Heart right ventricle (tissue), 16 donors: ENCODE results near the gene PGAM2. TPM values are rescaled to one million over a fixed set of nuclear protein-coding genes. Genes with fewer than 3 reads are reported as not detected.
"Not testable (repeated sequence)": the region's sequence is repeated elsewhere in the genome, so short reads cannot be mapped to it uniquely, and the experiment has no call there.

Experiments
- ATAC-seq, 8 donors: fragments of 200-7000 bp; cut with Tn5 transposase; one replicate each; pipeline ENCODE4 v1.9.1; 2020; ENCODE audit warnings: mild to moderate bottlenecking in 8 of 8, moderate library complexity in 8 of 8, moderate number of reproducible peaks in 1 of 8
- DNase-seq, 2 donors: peaks; one replicate each; pipeline ENCODE4 v3.0.0-alpha.2; 2020
- H3K27ac ChIP-seq, 10 donors: fragments of 200-600 bp; sonication (generic) in 2 of 10; one replicate each; pipeline versions ENCODE4 v1.5.0 to v1.8.0; 2020 to 2022; ENCODE audit warnings: mild to moderate bottlenecking in 3 of 10
- H3K27me3 ChIP-seq, 7 donors: fragments of 200-600 bp; one replicate each; pipeline ENCODE4 v1.8.0; 2021 to 2022; ENCODE audit warnings: mild to moderate bottlenecking in 2 of 7
- H3K36me3 ChIP-seq, 9 donors: fragments of 200-600 bp; sonication (generic) in 1 of 9; one replicate each; pipeline versions ENCODE4 v1.5.0 to v1.8.0; 2020 to 2022; ENCODE audit warnings: mild to moderate bottlenecking in 2 of 9
- H3K4me1 ChIP-seq, 9 donors: fragments of 200-600 bp; sonication (generic) in 1 of 9; one replicate each; pipeline versions ENCODE4 v1.5.0 to v1.8.0; 2020 to 2022; ENCODE audit warnings: mild to moderate bottlenecking in 4 of 9
- H3K4me3 ChIP-seq, 10 donors: fragments of 200-600 bp; sonication (generic) in 2 of 10; one replicate each; pipeline versions ENCODE4 v1.5.0 to v1.8.0; 2020 to 2022; ENCODE audit warnings: mild to moderate bottlenecking in 7 of 10, moderate library complexity in 2 of 10
- H3K9me3 ChIP-seq, 11 donors: fragments of 200-600 bp in 10 of 11; sonication (generic) in 2 of 11; one replicate each; pipeline versions ENCODE4 v1.5.0 to v1.8.0; 2013 to 2022; ENCODE audit warnings: mild to moderate bottlenecking in 2 of 11, control low read depth in 1 of 11, moderate library complexity in 1 of 11
- CTCF ChIP-seq, 9 donors: fragments of 200-600 bp; sonication (generic) in 2 of 9; IDR thresholded peaks; one replicate each; pipeline versions ENCODE4 v1.5.0 to v1.8.0; 2021 to 2022; ENCODE audit warnings: antibody characterized with exemption in 9 of 9, mild to moderate bottlenecking in 5 of 9, moderate library complexity in 1 of 9
- WGBS, 2 donors: extraction: QIAGEN DNeasy Blood & Tissue Kit; methylation state at CpG; one replicate each; pipeline ENCODE4 v1.1.7; 2013; ENCODE audit warnings: inconsistent platforms in 1 of 2; 5-methylcytosine and 5-hydroxymethylcytosine counted together
- intact Hi-C, 10 donors: fragments of 100-400 bp; cut with DNase I; formaldehyde crosslinking; loops; one replicate each; pipeline versions ENCODE4 v1.11.1 to v1.14.2; 2022
- polyA plus RNA-seq, 2 donors: library from polyadenylated mRNA; stranded (reverse); fragments of 200-250 nt; gene quantifications; one replicate each; pipeline ENCODE4 v1.2.3, GENCODE V29; 2013
- total RNA-seq, 10 donors: library from RNA; stranded (reverse); fragmentation: NEBNext Ultra II Directional in 3 of 10; extraction: Animal tissue kit (Norgen Biotek cat#: 25700) in 3 of 10; gene quantifications; one replicate each; pipeline versions ENCODE4 v1.2.1 to v1.2.4, GENCODE V29; 2021 to 2023
- donor health status: Arrhythmogenic right ventricular cardiomyopathy.
- donor health status: ischemic (EF 13 %, LVEDD 7.1; RV severe dilation, severe dysfunction).
- donor health status: healthy with polysubstance abuse.
- donor health status: DM: no; HTN: yes; CAD: no.
- donor health status: DM: no; HTN: no; CAD: no.
- donor health status: ischemic (EF 25% LVEDD 6.9; RV normal size, moderate dysfunction).
- donor health status: ischemic (EF 25% LVEDD 5.7; RV mildly dilated, moderate dysfunction).
- donor health status: healthy.
- donor health status: DM: yes; HTN: yes; CAD: no.
- donor health status: Ischemic cardiomyopathy.
- donor health status: ischemic (EF 35%, LVEDD 5.7; RV mildly dilated, moderate dysfunction).
- donor health status: nonischemic (EF 11% LVEDD 7.7; RV severe dilation, severe dysfunction).
- donor health status: DM: yes; HTN: yes; CAD: no.
- donor health status: PGD.
- donor health status: ischemic (EF 29% LVEDD 5.4; RV normal size, mild dysfunction).
- donor health status: nonischemic (EF 23%, LVEDD 6.1; RV moderate dilation, normal function).

Gene PGAM2
- total and polyA plus RNA-seq, 12 donors, result 367 to 2,327 (median 557) TPM

GRCh38 chr7:44043902-44044301, 21.5 kb downstream of the PGAM2 start:
- DNase-seq (no peak), ATAC-seq (no peak)
- TF ChIP-seq CTCF (IDR thresholded peaks at IDR 0.05), result no peak
- Histone ChIP-seq H3K27ac (peak overlapping the region; percentile 76 to 99 (median 93)), H3K9me3 (no peaks in the 10 kb centered on the region), H3K4me1 (peaks cover 6 to 52% (median 36%) of the 10 kb centered on the region in 9 donors), H3K36me3 (peaks cover 0 to 25% (median 0%) of the 10 kb centered on the region in 9 donors), H3K27me3 (no peaks in the 10 kb centered on the region), H3K4me3 (peak overlapping the region; percentile 75 to 99 (median 91))
- intact Hi-C loops, result no loop called here
- 7 to 12% methylated on average over 8 of the region's 8 CpGs for WGBS, 2 donors

DNA sequence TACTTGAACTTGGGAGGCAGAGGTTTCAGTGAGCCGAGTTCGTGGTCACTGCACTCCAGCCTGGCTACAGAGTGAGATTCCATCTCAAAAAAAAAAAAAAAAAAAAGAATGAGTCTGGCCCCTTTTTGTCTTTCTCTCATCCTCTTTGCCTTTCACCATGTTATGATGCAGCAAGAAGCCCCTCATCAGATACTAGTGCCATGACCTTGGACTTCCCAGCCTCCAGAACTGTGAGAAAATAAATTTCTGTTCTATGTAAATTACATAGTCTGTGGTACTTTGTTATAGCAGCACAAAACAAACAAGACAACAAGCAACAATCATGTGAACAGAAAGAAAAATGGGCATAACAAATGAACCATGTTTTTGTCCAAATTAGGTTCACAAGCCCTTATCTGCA, 23.1 kb downstream of the PGAM2 start:
- Histone ChIP-seq H3K27me3 (no peaks in the 10 kb centered on the region), H3K4me1 (peaks cover 6 to 40% (median 35%) of the 10 kb centered on the region in 9 donors), H3K4me3 (no peak overlapping the region), H3K36me3 (peaks cover 0 to 11% (median 0%) of the 10 kb centered on the region in 9 donors), H3K9me3 (no peaks in the 10 kb centered on the region), H3K27ac (no peak overlapping the region)
- 89 to 97% methylated on average over 2 of the region's 2 CpGs for WGBS, 2 donors
- TF ChIP-seq CTCF (IDR thresholded peaks at IDR 0.05), result no peak
- intact Hi-C loops, result no loop called here
- DNase-seq, result no peak
- no peak for ATAC-seq

DNA sequence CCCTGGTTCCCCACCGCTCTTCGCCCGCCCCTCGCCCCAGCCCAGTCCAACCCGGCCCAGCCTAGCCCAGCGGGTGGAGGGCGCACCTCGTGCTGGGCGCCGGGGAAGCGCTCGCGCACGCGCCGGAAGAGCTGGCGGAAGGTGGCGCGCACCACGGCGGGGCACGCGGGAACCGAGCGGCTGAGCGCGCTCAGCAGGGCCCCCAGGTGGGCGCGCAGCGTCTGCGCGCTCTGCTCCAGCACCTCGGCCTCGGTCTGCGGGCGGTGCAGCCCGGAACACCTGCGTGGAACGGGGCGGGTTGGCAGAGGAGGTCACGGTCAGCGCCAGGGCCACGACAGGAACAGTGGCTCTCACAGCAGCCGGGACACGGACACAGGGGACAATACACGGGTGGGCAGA, 24.9 kb downstream of the PGAM2 start:
- intact Hi-C loops, result not testable (repeated sequence)
- peak overlapping the region in 9 of 10 donors; percentile 23 to 52 (median 43) for H3K4me3 ChIP-seq

DNA sequence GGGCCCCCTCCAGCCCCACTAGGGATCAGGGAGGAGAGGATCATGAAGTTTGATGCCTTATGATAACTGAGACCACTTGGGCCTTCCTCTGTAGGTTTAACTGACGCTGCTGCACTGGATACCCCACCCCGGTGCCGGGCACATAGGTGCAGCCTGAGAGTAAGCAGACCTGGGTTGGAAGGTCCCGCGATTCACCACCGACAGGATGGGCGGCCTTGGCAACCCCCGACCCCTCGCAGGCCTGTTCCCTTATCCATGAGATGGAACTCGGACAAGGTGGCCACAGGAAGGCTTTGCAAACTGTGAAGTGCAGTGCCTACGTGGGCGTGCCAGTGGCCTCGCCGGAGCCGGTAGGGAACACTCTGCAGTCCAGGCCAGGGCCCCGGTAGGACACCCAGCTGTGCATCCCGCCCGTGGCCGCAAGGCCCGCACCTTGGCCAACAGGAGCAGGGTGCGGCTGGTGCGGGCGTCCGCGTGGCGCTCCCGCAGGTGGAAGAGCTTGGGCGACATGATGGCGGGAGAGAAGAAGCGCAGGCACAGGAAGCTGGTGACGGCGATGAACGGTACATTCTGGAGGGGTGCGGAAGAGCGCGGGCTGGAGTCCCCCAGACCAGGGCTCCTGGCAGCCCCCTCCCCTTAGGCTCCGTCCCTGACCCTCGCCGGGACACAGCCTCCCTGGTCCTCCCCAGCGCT, 25.4 kb downstream of the PGAM2 start:
- intact Hi-C loops, DNase-seq, H3K27me3 ChIP-seq, H3K9me3 ChIP-seq, H3K36me3 ChIP-seq: not testable (repeated sequence)
- ATAC-seq, result peak in 1 of 8 donors; percentile 0
- H3K27ac ChIP-seq, result peak overlapping the region in 1 of 10 donors; percentile 60
- WGBS, 2 donors, result 21 to 36% methylated on average over 6 to 14 of the region's 40 CpGs
- peaks cover 6 to 20% (median 17%) of the 10 kb centered on the region in 9 donors for H3K4me1 ChIP-seq
- peak overlapping the region in 9 of 10 donors; percentile 23 to 52 (median 43) for H3K4me3 ChIP-seq

More for the DNA sequence above, 24.9 kb downstream of the PGAM2 start:
- not testable (repeated sequence) for H3K36me3 ChIP-seq, DNase-seq, H3K27me3 ChIP-seq, H3K9me3 ChIP-seq
- peak overlapping the region in 1 of 10 donors; percentile 60 for H3K27ac ChIP-seq
- peak in 7 of 8 donors; percentile 6 to 36 (median 15) for ATAC-seq
- whole genome bisulfite sequencing, 2 donors, result 2% methylated on average over 21 to 46 of the region's 46 CpGs
- peak in 3 of 9 donors; percentile 20 to 39 (median 38) for TF ChIP-seq CTCF (IDR thresholded peaks at IDR 0.05)
- peaks cover 6 to 25% (median 20%) of the 10 kb centered on the region in 9 donors for H3K4me1 ChIP-seq

DNA sequence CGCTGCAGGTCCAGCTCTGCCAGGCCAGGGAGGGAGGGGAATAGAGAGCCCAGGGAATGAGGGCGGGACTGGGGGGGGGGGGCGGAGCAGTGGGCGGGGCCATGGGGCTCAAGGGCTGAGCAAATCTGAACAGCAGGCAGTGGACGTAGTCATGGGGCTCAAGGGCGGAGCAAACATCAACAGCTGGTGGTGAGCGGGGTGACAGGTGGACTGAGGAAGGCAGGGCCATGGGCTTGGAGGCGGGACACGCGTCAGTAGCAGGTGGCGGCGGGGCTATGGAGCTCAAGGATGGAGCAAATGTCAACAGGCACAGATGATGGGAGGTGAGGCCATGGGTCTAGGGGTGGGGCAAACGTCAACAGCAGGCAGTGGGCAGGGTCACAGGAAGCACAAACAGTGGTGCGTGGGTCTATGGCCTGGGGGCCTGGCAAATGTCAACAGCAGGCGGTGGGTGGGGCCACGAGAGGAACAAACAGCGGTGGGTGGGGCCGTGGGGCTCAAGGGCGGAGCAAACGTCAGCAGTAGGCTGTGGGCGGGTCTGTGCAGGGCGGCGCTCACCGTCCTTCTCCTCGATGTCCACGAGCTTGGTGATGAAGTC, 26.3 kb downstream of the PGAM2 start:
- Histone ChIP-seq H3K4me3 (peak overlapping the region in 8 of 10 donors; percentile 19 to 45 (median 38)), H3K27ac (peak overlapping the region in 7 of 10 donors; percentile 35 to 74 (median 58)), H3K4me1 (peaks cover 6 to 18% (median 13%) of the 10 kb centered on the region in 9 donors)
- peak; percentile 94 to 95 for DNase-seq
- intact Hi-C loops, H3K36me3 ChIP-seq, H3K9me3 ChIP-seq, H3K27me3 ChIP-seq: not testable (repeated sequence)
- ATAC-seq, result peak; percentile 92 to 96 (median 94)
- 2 to 9% methylated on average over 17 to 19 of the region's 26 CpGs for WGBS, 2 donors

DNA sequence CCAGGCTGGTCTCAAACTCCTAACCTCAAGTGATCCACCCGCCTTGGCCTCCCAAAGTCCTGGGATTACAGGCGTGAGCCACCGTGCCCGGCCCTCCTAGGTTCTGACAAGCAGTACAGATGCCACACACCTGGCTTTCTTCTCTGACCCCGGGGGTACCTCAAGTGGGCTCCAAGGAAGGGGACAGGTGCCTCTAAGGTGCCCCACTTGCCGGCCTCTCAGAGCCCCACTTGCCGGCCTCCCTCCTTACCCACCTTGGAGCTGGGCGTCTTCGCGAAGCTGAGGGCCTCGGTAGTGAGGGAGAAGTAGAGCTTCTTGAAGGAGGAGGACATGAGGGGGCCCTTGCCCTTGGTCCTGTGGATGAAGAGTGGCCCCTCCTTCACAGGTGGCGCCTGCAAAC, 26.8 kb downstream of the PGAM2 start:
- H3K9me3 ChIP-seq, H3K4me3 ChIP-seq, H3K36me3 ChIP-seq, H3K27me3 ChIP-seq, intact Hi-C loops, DNase-seq, ATAC-seq, H3K27ac ChIP-seq: not testable (repeated sequence)
- 38 to 67% methylated on average over 6 of the region's 12 CpGs for WGBS, 2 donors
- H3K4me1 ChIP-seq, result peaks cover under 1 to 13% (median 8%) of the 10 kb centered on the region in 9 donors

DNA sequence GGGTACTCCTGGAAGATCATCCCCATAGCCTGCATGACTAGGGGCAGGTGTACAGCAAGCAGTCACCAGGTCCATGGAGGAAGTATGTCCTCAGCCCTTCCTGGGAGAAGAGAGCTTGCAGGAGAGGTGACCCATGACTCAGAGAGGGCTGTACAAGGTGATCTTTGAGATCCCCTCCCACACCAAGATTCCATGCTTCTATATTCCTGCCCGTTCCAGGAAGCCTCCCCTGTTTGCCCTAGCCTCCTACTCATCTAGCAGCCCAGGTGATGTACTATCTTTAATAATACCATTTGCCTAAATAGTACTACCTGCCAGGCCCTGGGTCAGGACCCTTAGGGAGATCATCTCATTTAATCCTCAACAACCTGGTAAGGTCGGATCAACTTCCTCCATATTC, 27.4 kb downstream of the PGAM2 start:
- ATAC-seq, DNase-seq, H3K4me3 ChIP-seq, intact Hi-C loops, H3K27ac ChIP-seq, H3K9me3 ChIP-seq, H3K4me1 ChIP-seq, H3K36me3 ChIP-seq, H3K27me3 ChIP-seq: not testable (repeated sequence)
- 88 to 89% methylated on average over 1 to 2 of the region's 2 CpGs for whole genome bisulfite sequencing, 2 donors

DNA sequence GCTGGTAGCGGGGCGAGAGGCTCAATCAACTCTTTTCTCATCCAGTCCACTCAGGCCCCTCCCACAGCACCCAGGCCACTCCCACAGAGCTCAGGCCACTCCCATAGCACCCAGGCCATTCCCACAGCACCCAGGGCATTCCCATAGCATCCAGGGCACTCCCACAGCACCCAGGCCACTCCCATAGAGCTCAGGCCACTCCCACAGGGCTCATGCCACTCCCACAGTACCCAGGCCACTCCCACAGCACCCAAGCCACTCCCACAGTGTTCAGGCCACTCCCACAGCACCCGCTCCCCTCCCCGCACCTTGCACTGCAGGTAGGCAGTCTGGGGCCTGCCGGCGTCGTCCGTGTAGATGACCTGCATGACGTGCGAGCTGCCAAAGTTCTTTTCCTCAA, 29.0 kb downstream of the PGAM2 start:
- H3K4me3 ChIP-seq, intact Hi-C loops, H3K9me3 ChIP-seq, H3K36me3 ChIP-seq, H3K27me3 ChIP-seq, H3K4me1 ChIP-seq, DNase-seq, H3K27ac ChIP-seq: not testable (repeated sequence)
- 62 to 80% methylated on average over 5 to 10 of the region's 10 CpGs for WGBS, 2 donors
- ATAC-seq, result peak in 1 of 8 donors; percentile 3
